Neural cell (in vitro differentiated cells): ENCODE measurements around the gene DPP6. TPM values are rescaled to one million over a fixed set of nuclear protein-coding genes. Genes with fewer than 3 reads are reported as not detected.

ENCODE experiments used
- H2AFZ ChIP-seq: fragments of 200-600, 300-800 bp; sonication (generic), shearing (Covaris generic); 2 replicates; pipeline ENCODE4 v1.6.0; 2014; ENCODE audit warnings: low read depth, mild to moderate bottlenecking, antibody characterized with exemption, low read length, moderate library complexity
- H3F3A ChIP-seq: fragments of 200-600 bp; shearing (Covaris generic); 2 replicates; pipeline ENCODE4 v1.6.1; 2016; ENCODE audit warnings: mild to moderate bottlenecking, moderate library complexity, mixed read lengths, antibody characterized with exemption, low read length; ENCODE audit not compliant: insufficient read depth, poor library complexity, severe bottlenecking
- H3K27ac ChIP-seq: fragments of 200-600, 300-800 bp; sonication (generic), shearing (Covaris generic); 2 replicates; pipeline ENCODE4 v1.5.1; 2014; ENCODE audit warnings: mild to moderate bottlenecking, low read length, moderate library complexity
- H3K27me3 ChIP-seq: fragments of 300-800, 200-600 bp; sonication (generic), shearing (Covaris generic); 2 replicates; pipeline ENCODE4 v1.6.0; 2014; ENCODE audit warnings: mild to moderate bottlenecking, low read depth, low read length, moderate library complexity; ENCODE audit not compliant: insufficient read depth
- H3K36me3 ChIP-seq: fragments of 300-800, 200-600 bp; sonication (generic), shearing (Covaris generic); 2 replicates; pipeline ENCODE4 v1.5.1; 2014; ENCODE audit warnings: mild to moderate bottlenecking, antibody characterized with exemption, low read length, moderate library complexity; ENCODE audit not compliant: insufficient read depth
- H3K4me2 ChIP-seq: fragments of 300-800, 200-600 bp; sonication (generic), shearing (Covaris generic); 2 replicates; pipeline ENCODE4 v1.6.0; 2014; ENCODE audit warnings: mild to moderate bottlenecking, low read length
- H3K4me3 ChIP-seq: fragments of 300-800, 200-600 bp; sonication (generic), shearing (Covaris generic); 2 replicates; pipeline ENCODE4 v1.5.1; 2014; ENCODE audit warnings: mild to moderate bottlenecking, low read length, moderate library complexity
- H3K79me2 ChIP-seq: fragments of 200-600 bp; shearing (Covaris generic); replicated peaks from 2 replicates; pipeline ENCODE4 v1.6.0; 2014; ENCODE audit warnings: mild to moderate bottlenecking, low read length, moderate library complexity; ENCODE audit not compliant: insufficient read depth
- H3K9ac ChIP-seq: fragments of 300-800, 200-600 bp; sonication (generic), shearing (Covaris generic); 2 replicates; pipeline ENCODE4 v1.6.1; 2016; ENCODE audit warnings: mild to moderate bottlenecking, low read length, mixed read lengths
- H3K9me2 ChIP-seq: fragments of 200-600 bp; shearing (Covaris generic); 2 replicates; pipeline ENCODE4 v1.6.1; 2016; ENCODE audit warnings: mild to moderate bottlenecking, low read length, mixed read lengths; ENCODE audit not compliant: insufficient read depth
- H3K9me3 ChIP-seq: fragments of 200-600, 300-800 bp; sonication (generic), shearing (Covaris generic); 2 replicates; pipeline ENCODE4 v1.6.1; 2016; ENCODE audit warnings: mild to moderate bottlenecking, mixed run types, low read length, moderate library complexity, mixed read lengths
- H4K20me1 ChIP-seq: fragments of 200-600 bp; shearing (Covaris generic); 2 replicates; pipeline ENCODE4 v1.6.1; 2016; ENCODE audit warnings: mild to moderate bottlenecking, mixed run types; ENCODE audit not compliant: insufficient read depth
- CTCF ChIP-seq: fragments of 450-650 bp; IDR thresholded peaks from 2 replicates; pipeline ENCODE4 v1.5.1; 2014; ENCODE audit warnings: antibody characterized with exemption, mild to moderate bottlenecking, moderate library complexity; ENCODE audit not compliant: poor library complexity, severe bottlenecking
- EP300 ChIP-seq: fragments of 450-650 bp; conservative IDR thresholded peaks from 2 replicates; pipeline ENCODE4 v1.6.1; 2014; ENCODE audit warnings: antibody characterized with exemption, mild to moderate bottlenecking, moderate library complexity; ENCODE audit not compliant: poor library complexity, severe bottlenecking
- EZH2 ChIP-seq: fragments of 200-600, 300-800 bp; shearing (Covaris generic), sonication (generic); IDR thresholded peaks from 2 replicates; pipeline ENCODE4 v1.6.1; 2014; ENCODE audit warnings: antibody characterized with exemption, low read length, borderline replicate concordance, mild to moderate bottlenecking; ENCODE audit not compliant: insufficient read depth, poor library complexity, severe bottlenecking
- MXI1 ChIP-seq: fragments of 450-650 bp; conservative IDR thresholded peaks from 2 replicates; pipeline ENCODE4 v1.6.1; 2014; ENCODE audit warnings: antibody characterized with exemption, mild to moderate bottlenecking; ENCODE audit not compliant: poor library complexity, severe bottlenecking
- POLR2AphosphoS5 ChIP-seq: IDR thresholded peaks from 2 replicates; pipeline ENCODE4 v1.6.1; 2012
- RAD21 ChIP-seq: fragments of 450-650 bp; conservative IDR thresholded peaks from 2 replicates; pipeline ENCODE4 v1.6.1; 2014; ENCODE audit warnings: antibody characterized with exemption, mild to moderate bottlenecking, moderate library complexity
- REST ChIP-seq: IDR thresholded peaks from 2 replicates; pipeline ENCODE4 v1.6.1; 2012; ENCODE audit warnings: borderline replicate concordance
- SMC3 ChIP-seq: fragments of 450-650 bp; conservative IDR thresholded peaks from 2 replicates; pipeline ENCODE4 v1.6.1; 2014; ENCODE audit warnings: antibody characterized with exemption, mild to moderate bottlenecking, moderate library complexity; ENCODE audit not compliant: poor library complexity
- TAF1 ChIP-seq: IDR thresholded peaks from 2 replicates; pipeline ENCODE4 v1.6.1; 2012; ENCODE audit warnings: low read depth
- polyA plus RNA-seq: library from polyadenylated mRNA; depleted of rRNA; stranded (reverse); fragments of >200 nt; gene quantifications from 2 replicates; pipeline ENCODE4 v1.2.3, GENCODE V29; 2014

DPP6 gene
- polyA plus RNA-seq, 1 donor from 2014 or later, result 20.4 TPM

GRCh38 chr7:154794147-154794780 lies 742.1 kb downstream of the DPP6 start:
- Histone ChIP-seq H3K9ac (no peak overlapping the region), H3K27ac (no peak overlapping the region), H3K79me2 (no peaks in the 10 kb centered on the region), H2AFZ (no peak overlapping the region), H3K9me3 (no peaks in the 10 kb centered on the region), H3K4me2 (no peak overlapping the region), H3K9me2 (no peaks in the 10 kb centered on the region), H3K27me3 (no peaks in the 10 kb centered on the region), H3K36me3 (no peaks in the 10 kb centered on the region), H3K4me3 (no peak overlapping the region), H4K20me1 (no peaks in the 10 kb centered on the region), H3F3A (no peaks in the 10 kb centered on the region)
- TF ChIP-seq EP300 (no peak), RAD21 (no peak), SMC3 (no peak), POLR2AphosphoS5 (no peak), CTCF (no peak), EZH2 (no peak), REST (no peak), MXI1 (no peak), TAF1 (no peak)

GRCh38 chr7:154795014-154795413 lies 742.8 kb downstream of the DPP6 start:
- H3K27ac ChIP-seq, result no peak overlapping the region
- H3F3A ChIP-seq, result no peaks in the 10 kb centered on the region
- H3K36me3 ChIP-seq, result no peaks in the 10 kb centered on the region
- no peaks in the 10 kb centered on the region for H3K79me2 ChIP-seq
- H3K4me2 ChIP-seq, result no peak overlapping the region
- no peaks in the 10 kb centered on the region for H3K9me2 ChIP-seq
- H3K27me3 ChIP-seq, result no peaks in the 10 kb centered on the region
- H4K20me1 ChIP-seq, result no peaks in the 10 kb centered on the region
- H2AFZ ChIP-seq, result no peak overlapping the region
- H3K9ac ChIP-seq, result no peak overlapping the region
- no peaks in the 10 kb centered on the region for H3K9me3 ChIP-seq
- TF ChIP-seq MXI1 (no peak), POLR2AphosphoS5 (no peak), REST (no peak), SMC3 (no peak), EZH2 (no peak), TAF1 (no peak), EP300 (no peak), RAD21 (no peak), CTCF (no peak)
- no peak overlapping the region for H3K4me3 ChIP-seq
